Uterus (tissue), 2 donors: Measurements from ENCODE around the gene IRF1.

Experiments
- CTCF ChIP-seq, 4 experiments: fragments of 200-600 bp in 2 of 4; fragments of 450-650 bp in 2 of 4; sonication (generic) in 2 of 4; IDR thresholded peaks; one replicate each; pipeline ENCODE4 v1.5.1; 2016 to 2019; ENCODE audit warnings: antibody characterized with exemption in 4 of 4, mild to moderate bottlenecking in 2 of 4, moderate library complexity in 1 of 4
- POLR2A ChIP-seq, 2 donors: fragments of 450-650 bp; IDR thresholded peaks; one replicate each; pipeline ENCODE4 v1.6.1; 2016; ENCODE audit warnings: antibody characterized with exemption in 2 of 2, mild to moderate bottlenecking in 1 of 2, moderate library complexity in 1 of 2

DNA sequence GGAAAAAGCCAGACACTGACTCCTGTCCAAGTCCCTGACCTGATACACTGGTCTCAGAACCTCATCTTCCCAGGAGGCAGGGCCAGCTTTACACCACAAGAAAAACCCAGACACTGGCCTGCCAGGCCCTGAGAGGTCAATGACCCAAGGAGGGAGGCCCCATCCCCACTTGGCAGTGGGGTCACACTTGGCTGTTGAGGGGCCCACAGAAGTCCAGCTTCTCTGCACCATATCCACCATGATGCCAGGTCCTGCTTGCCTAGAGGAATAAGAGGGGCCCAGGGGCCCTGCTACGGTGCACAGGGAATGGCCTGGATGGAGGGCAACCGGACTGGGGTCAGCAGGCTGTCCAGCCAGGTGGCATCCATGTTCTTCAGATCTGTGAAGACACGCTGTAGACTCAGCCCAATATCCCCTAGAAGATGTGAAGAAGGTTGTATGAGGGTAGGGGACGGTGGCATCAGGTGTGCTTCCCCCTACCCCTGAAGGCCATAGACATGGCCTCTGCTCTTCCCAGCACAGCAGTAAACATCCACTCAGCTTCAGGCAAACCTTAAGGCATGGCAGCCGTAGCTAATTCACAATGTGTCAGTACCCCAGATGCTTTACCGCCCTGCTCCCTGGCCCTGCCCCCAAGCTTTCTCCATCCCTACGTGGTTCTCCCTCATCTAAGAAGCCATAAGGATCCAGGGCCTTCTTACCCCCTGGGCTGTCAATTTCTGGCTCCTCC is 6.7 kb downstream of the IRF1 start:
- TF ChIP-seq POLR2A (IDR thresholded peaks at IDR 0.05) (no peak), CTCF (IDR thresholded peaks at IDR 0.05) (no peak)
